H1 (cell line): ENCODE data around the gene RADIL. TPM values are rescaled to one million over a fixed set of nuclear protein-coding genes. Genes with fewer than 3 reads are reported as not detected.

Source experiments
- NANOG ChIP-seq: IDR thresholded peaks from 2 replicates; pipeline ENCODE4 v1.6.1; 2011; ENCODE audit warnings: low read length, low read depth, mild to moderate bottlenecking, inconsistent platforms; ENCODE audit not compliant: insufficient read depth, poor library complexity, severe bottlenecking
- polyA plus RNA-seq, 7 experiments: library from polyadenylated mRNA; depleted of rRNA in 3 of 7; stranded (reverse) in 5 of 7; unstranded in 2 of 7; fragments of >200 nt in 5 of 7; fragments of 200-250 nt in 2 of 7; gene quantifications; 1 replicate in 5 of 7; 2 replicates in 1 of 7; 4 replicates in 1 of 7; pipeline versions ENCODE4 v1.2.1 to v1.2.3, GENCODE V29; 2011 to 2013; ENCODE audit warnings: missing spikeins in 2 of 7, mixed read lengths in 2 of 7
- total RNA-seq: library from RNA; stranded (reverse); fragmentation: NEBNext Ultra II Directional; extraction: Animal tissue kit (Norgen Biotek cat#: 25700); gene quantifications from 2 replicates; pipeline ENCODE4 v1.2.1, GENCODE V29; 2021

The RADIL gene
- total and polyA plus RNA-seq, 2 of the 8 experiments (the other 6 are each of a cell fraction or from before 2014, with no cell fraction given) = 5.0 to 5.4 TPM

DNA sequence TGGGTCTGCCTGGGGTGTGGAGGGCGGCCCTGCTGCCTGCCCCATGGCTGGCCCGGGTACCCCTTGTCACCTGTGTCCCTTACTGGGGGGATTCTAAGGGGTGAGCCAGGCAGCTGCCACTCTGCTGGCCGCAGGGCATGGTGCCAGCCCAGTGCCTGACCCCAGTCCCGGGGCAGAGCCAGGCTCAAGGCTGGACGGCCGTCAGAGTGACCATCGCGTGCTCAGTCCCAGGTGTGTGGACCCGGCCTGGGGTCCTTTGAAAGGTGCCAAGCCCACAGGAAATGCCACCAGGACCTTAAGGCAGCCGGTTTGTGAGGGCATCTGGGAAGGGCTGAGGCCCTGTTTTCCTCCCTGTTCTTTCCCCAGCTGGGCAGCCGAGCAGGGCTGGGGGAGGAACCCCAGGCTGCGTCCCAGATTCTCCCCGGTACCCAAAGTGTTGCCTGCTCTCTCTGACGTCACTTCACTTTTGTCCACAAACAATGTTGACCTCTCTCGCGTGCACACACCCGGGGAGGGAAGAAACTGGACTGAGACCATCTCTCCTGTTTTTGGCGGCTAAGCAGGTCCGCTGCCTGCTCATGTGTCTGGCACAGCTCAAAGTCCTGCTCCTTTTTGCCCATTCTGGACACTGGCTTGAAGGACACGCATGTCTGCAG, 59.3 kb downstream of the RADIL start (continued):
- no peak for TF ChIP-seq NANOG
